Islet of Langerhans (tissue), 1 donor: ENCODE measurements around the gene TOMM40.
"Not testable (repeated sequence)": the region's sequence is repeated elsewhere in the genome, so short reads cannot be mapped to it uniquely, and the experiment has no call there.

Experiments used
- FAIRE-seq: peaks from one replicate; lab custom pipeline; 2011; peaks lifted over from hg19 to GRCh38; lab: Jason Lieb, UNC

The TOMM40 gene

GRCh38 chr19:44891016-44891882 lies at the start of gene TOMM40:
Gene TOMM40, plus strand, starts transcription at chr19:44891254. Its CDS starts 162 bp downstream, at chr19:44891416.
- no peak for FAIRE-seq

- no peak for FAIRE-seq
These were observed 45.8 kb upstream of the TOMM40 start for GRCh38 chr19:44845286-44845611.

GRCh38 chr19:44845612-44846454 lies 45.2 kb upstream of the TOMM40 start, which contains the start of gene NECTIN2:
Gene NECTIN2, plus strand, starts transcription at chr19:44846297. Its CDS starts 229 bp downstream, at chr19:44846526.
- no peak for FAIRE-seq

- FAIRE-seq: no peak
These were observed 44.5 kb upstream of the TOMM40 start for GRCh38 chr19:44846455-44847143.

- no peak for FAIRE-seq
These were observed 43.7 kb upstream of the TOMM40 start for GRCh38 chr19:44847144-44848035.

- FAIRE-seq: no peak
These were observed 42.8 kb upstream of the TOMM40 start for GRCh38 chr19:44848036-44848811.

GRCh38 chr19:44848812-44849447 lies 42.1 kb upstream of the TOMM40 start:
- FAIRE-seq: no peak

- FAIRE-seq: no peak
These were observed 40.4 kb upstream of the TOMM40 start for GRCh38 chr19:44850641-44851109.

- no peak for FAIRE-seq
These were observed 39.6 kb upstream of the TOMM40 start for GRCh38 chr19:44851427-44851826.

GRCh38 chr19:44855606-44856005 lies 35.4 kb upstream of the TOMM40 start:
- FAIRE-seq: no peak

- FAIRE-seq: no peak
These were observed 34.5 kb upstream of the TOMM40 start for GRCh38 chr19:44856421-44857083.

- FAIRE-seq: no peak
These were observed 33.2 kb upstream of the TOMM40 start for GRCh38 chr19:44857837-44858236.

- FAIRE-seq: not testable (repeated sequence)
These were observed 29.5 kb upstream of the TOMM40 start for GRCh38 chr19:44861576-44861975.

- FAIRE-seq: no peak
These were observed 27.1 kb upstream of the TOMM40 start for GRCh38 chr19:44863990-44864389.

GRCh38 chr19:44865196-44865767 lies 25.8 kb upstream of the TOMM40 start:
- no peak for FAIRE-seq

GRCh38 chr19:44866664-44867063 lies 24.4 kb upstream of the TOMM40 start:
- FAIRE-seq: no peak

- FAIRE-seq: no peak
These were observed 23.5 kb upstream of the TOMM40 start for GRCh38 chr19:44867578-44867977.

- no peak for FAIRE-seq
These were observed 21.2 kb upstream of the TOMM40 start for GRCh38 chr19:44869733-44870470.
